WTC11 (cell line): ENCODE measurements around the gene PITPNM3. TPM values are rescaled to one million over a fixed set of nuclear protein-coding genes. Genes with fewer than 3 reads are reported as not detected.
A peak's percentile ranks its signal among the peaks of the same experiment; 100 is the strongest.

Source experiments
- ATAC-seq: fragments of 200-7000 bp; cut with Tn5 transposase; 2 replicates; pipeline ENCODE4 v1.10.0; 2021; ENCODE audit warnings: mild to moderate bottlenecking, moderate library complexity
- CTCF ChIA-PET: fragments of 300-600 bp; sonication (Branson Sonifier 250); formaldehyde crosslinking; loops from one replicate; lab custom pipeline; 2021; ENCODE audit warnings: antibody characterized with exemption; lab: Charles Lee
- POLR2A ChIA-PET: fragments of 350-600 bp; sonication (Branson Sonifier 250); formaldehyde crosslinking; loops from one replicate; lab custom pipeline; 2021; ENCODE audit warnings: antibody characterized with exemption; lab: Charles Lee
- DNase-seq: peaks from one replicate; pipeline ENCODE4 v3.0.0; 2021; ENCODE audit warnings: low spot score
- H3K27ac Mint-ChIP-seq: 2 replicates; pipeline ENCODE4 v1.8.0; 2021; ENCODE audit warnings: mixed read lengths
- H3K27me3 Mint-ChIP-seq: 2 replicates; pipeline ENCODE4 v1.8.0; 2021; ENCODE audit warnings: low read depth, mild to moderate bottlenecking, moderate library complexity, mixed read lengths
- H3K36me3 Mint-ChIP-seq: 2 replicates; pipeline ENCODE4 v1.8.0; 2021; ENCODE audit warnings: mixed read lengths
- H3K4me1 Mint-ChIP-seq: 2 replicates; pipeline ENCODE4 v1.8.0; 2022; ENCODE audit warnings: mixed read lengths
- H3K4me3 Mint-ChIP-seq: 2 replicates; pipeline ENCODE4 v1.8.0; 2021; ENCODE audit warnings: mild to moderate bottlenecking, moderate library complexity, mixed read lengths
- H3K9me3 Mint-ChIP-seq: 2 replicates; pipeline ENCODE4 v1.8.0; 2021; ENCODE audit warnings: mixed read lengths
- ARID4B ChIP-seq: sonication (generic); formaldehyde crosslinking; IDR thresholded peaks from 2 replicates; pipeline ENCODE4 v1.8.0; 2023; ENCODE audit warnings: missing genetic modification reagents, mild to moderate bottlenecking, borderline replicate concordance
- CREM ChIP-seq: sonication (generic); formaldehyde crosslinking; IDR thresholded peaks from 2 replicates; pipeline ENCODE4 v1.8.1; 2022; ENCODE audit warnings: mild to moderate bottlenecking, missing genetic modification reagents, moderate library complexity
- E2F5 ChIP-seq: sonication (generic); formaldehyde crosslinking; IDR thresholded peaks from 2 replicates; pipeline ENCODE4 v1.8.1; 2022; ENCODE audit warnings: mild to moderate bottlenecking, moderate library complexity, missing genetic modification reagents
- FOXP1 ChIP-seq: sonication (generic); formaldehyde crosslinking; IDR thresholded peaks from 2 replicates; pipeline ENCODE4 v1.8.0; 2022; ENCODE audit warnings: missing genetic modification reagents, mild to moderate bottlenecking, moderate library complexity, borderline replicate concordance
- HMGA2 ChIP-seq: fragments of 250-450 bp; sonication (Bioruptor Pico); IDR thresholded peaks from 2 replicates; pipeline ENCODE4 v1.4.0; 2021; ENCODE audit warnings: mild to moderate bottlenecking, moderate library complexity
- HMGXB4 ChIP-seq: sonication (generic); formaldehyde crosslinking; IDR thresholded peaks from 2 replicates; pipeline ENCODE4 v1.8.1; 2023; ENCODE audit warnings: mild to moderate bottlenecking, moderate library complexity, missing genetic modification reagents
- IRF1 ChIP-seq: sonication (generic); formaldehyde crosslinking; IDR thresholded peaks from 2 replicates; pipeline ENCODE4 v1.8.0; 2023; ENCODE audit warnings: missing genetic modification reagents
- PRRX2 ChIP-seq: fragments of 250-450 bp; sonication (Bioruptor Pico); IDR thresholded peaks from 2 replicates; pipeline ENCODE4 v1.8.0; 2021; ENCODE audit warnings: mild to moderate bottlenecking
- SMAD4 ChIP-seq: sonication (generic); formaldehyde crosslinking; IDR thresholded peaks from 2 replicates; pipeline ENCODE4 v1.8.0; 2022; ENCODE audit warnings: mild to moderate bottlenecking, missing genetic modification reagents
- USF2 ChIP-seq: sonication (generic); formaldehyde crosslinking; IDR thresholded peaks from 2 replicates; pipeline ENCODE4 v1.8.1; 2023; ENCODE audit warnings: mild to moderate bottlenecking, missing genetic modification reagents, moderate library complexity
- ZNF219 ChIP-seq: sonication (generic); formaldehyde crosslinking; IDR thresholded peaks from 2 replicates; pipeline ENCODE4 v1.8.0; 2023; ENCODE audit warnings: missing genetic modification reagents, mild to moderate bottlenecking, borderline replicate concordance
- ZNF532 ChIP-seq: fragments of 250-450 bp; sonication (Bioruptor Pico); IDR thresholded peaks from 2 replicates; pipeline ENCODE4 v1.9.0; 2021; ENCODE audit warnings: mild to moderate bottlenecking, borderline replicate concordance
- total RNA-seq: library from RNA; stranded (reverse); gene quantifications from 3 replicates; pipeline ENCODE4 v1.2.3, GENCODE V29; 2021

The PITPNM3 gene
- total RNA-seq, 1 experiment from 2014 or later: 2.8 TPM

- no peak for TF ChIP-seq ZNF532
Observed at GRCh38 chr17:6580625-6581024, 24.3 kb upstream of the PITPNM3 start (continued).

GRCh38 chr17:6578491-6578890 is 22.1 kb upstream of the PITPNM3 start:
- H3K4me3 Mint-ChIP-seq: no peak overlapping the region
- no peaks in the 10 kb centered on the region for H3K27me3 Mint-ChIP-seq
- TF ChIP-seq E2F5 (CRISPR knock-in tag): no peak
- TF ChIP-seq ARID4B: no peak
- no peak for TF ChIP-seq HMGA2 (CRISPR knock-in tag)
- no peak for TF ChIP-seq PRRX2
- TF ChIP-seq FOXP1 (CRISPR knock-in tag): no peak
- TF ChIP-seq USF2 (CRISPR knock-in tag): no peak
- no peak for TF ChIP-seq ZNF219
- no peak for TF ChIP-seq SMAD4
- TF ChIP-seq CREM (CRISPR knock-in tag): no peak
- no peak for TF ChIP-seq HMGXB4 (CRISPR knock-in tag)
- no peak for TF ChIP-seq IRF1
- TF ChIP-seq, all 79 proteins: peak for 0
- peaks cover 27% of the 10 kb centered on the region for H3K4me1 Mint-ChIP-seq
- peaks cover 33% of the 10 kb centered on the region for H3K36me3 Mint-ChIP-seq
- CTCF ChIA-PET: interaction anchor here (0.5 to 1.7 kb wide), 2 partner anchors 12 to 106 kb away, joined by 3 to 6 read pairs; no protein-coding TSS in a partner anchor
- ATAC-seq (no peak), DNase-seq (no peak)
- peaks cover 18% of the 10 kb centered on the region for H3K9me3 Mint-ChIP-seq
- POLR2A ChIA-PET: no interaction called here
- H3K27ac Mint-ChIP-seq: peak overlapping the region; percentile 64; the same call in 1 of the 2 replicates
